Stimulated activated naive CD8-positive, alpha-beta T cell treated with anti-CD3 and anti-CD28 coated beads, Interleukin-15, Interleukin-2, amounts not matched to agents 100 ng/mL and 50 ng/mL, for 24 hours (primary cell): ENCODE measurements around the gene GRID1.

ENCODE experiments used
- H3K27ac Mint-ChIP-seq: one replicate; pipeline ENCODE4 v1.8.0; 2021; ENCODE audit warnings: mild to moderate bottlenecking, mixed read lengths
- H3K27me3 Mint-ChIP-seq: one replicate; pipeline ENCODE4 v1.8.0; 2021; ENCODE audit warnings: mixed read lengths
- H3K36me3 Mint-ChIP-seq: one replicate; pipeline ENCODE4 v1.8.0; 2021; ENCODE audit warnings: low read depth, mixed read lengths
- H3K4me1 Mint-ChIP-seq: one replicate; pipeline ENCODE4 v1.8.0; 2021; ENCODE audit warnings: low read depth, mixed read lengths
- H3K4me3 Mint-ChIP-seq: one replicate; pipeline ENCODE4 v1.8.0; 2021; ENCODE audit warnings: mild to moderate bottlenecking, mixed read lengths
- H3K9me3 Mint-ChIP-seq: one replicate; pipeline ENCODE4 v1.8.0; 2021; ENCODE audit warnings: mixed read lengths

Gene GRID1

GRCh38 chr10:86148117-86148516, 218.5 kb downstream of the GRID1 start:
- no peak overlapping the region for H3K4me3 Mint-ChIP-seq
- H3K36me3 Mint-ChIP-seq = no peaks in the 10 kb centered on the region
- H3K27me3 Mint-ChIP-seq = no peaks in the 10 kb centered on the region
- no peaks in the 10 kb centered on the region for H3K9me3 Mint-ChIP-seq
- H3K4me1 Mint-ChIP-seq = no peaks in the 10 kb centered on the region
- H3K27ac Mint-ChIP-seq = no peak overlapping the region

GRCh38 chr10:86144301-86144700, 222.3 kb downstream of the GRID1 start:
- Mint-ChIP-seq H3K4me1 (no peaks in the 10 kb centered on the region), H3K9me3 (no peaks in the 10 kb centered on the region), H3K27ac (no peak overlapping the region), H3K4me3 (no peak overlapping the region), H3K36me3 (no peaks in the 10 kb centered on the region), H3K27me3 (no peaks in the 10 kb centered on the region)

DNA sequence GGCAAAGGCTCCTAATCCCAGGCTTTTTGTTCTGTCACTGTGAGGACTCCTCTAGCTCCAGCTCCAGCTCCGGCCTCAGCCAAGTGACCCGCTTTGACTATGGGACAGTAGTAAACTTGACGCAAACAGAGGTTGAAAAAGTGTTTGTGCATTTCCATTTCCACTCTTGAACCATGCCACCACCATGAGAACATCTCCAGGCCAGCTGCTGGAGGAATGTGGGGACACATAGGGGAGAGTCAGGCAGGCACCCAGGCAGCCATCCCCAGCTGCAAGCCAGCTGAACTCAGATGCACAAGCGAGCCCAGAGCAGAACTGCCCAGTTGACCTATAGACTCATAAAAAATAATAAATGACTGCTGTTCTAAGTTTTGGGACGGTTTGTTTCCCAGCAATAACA, 224.7 kb downstream of the GRID1 start:
- Mint-ChIP-seq H3K27me3 (no peaks in the 10 kb centered on the region), H3K4me3 (no peak overlapping the region), H3K36me3 (no peaks in the 10 kb centered on the region), H3K9me3 (no peaks in the 10 kb centered on the region), H3K27ac (no peak overlapping the region), H3K4me1 (no peaks in the 10 kb centered on the region)

GRCh38 chr10:86139066-86139657, 227.4 kb downstream of the GRID1 start:
- Mint-ChIP-seq H3K4me1 (no peaks in the 10 kb centered on the region), H3K27ac (no peak overlapping the region), H3K9me3 (no peaks in the 10 kb centered on the region), H3K36me3 (no peaks in the 10 kb centered on the region), H3K27me3 (no peaks in the 10 kb centered on the region), H3K4me3 (no peak overlapping the region)

GRCh38 chr10:86138551-86139065, 228.0 kb downstream of the GRID1 start:
- H3K27me3 Mint-ChIP-seq = no peaks in the 10 kb centered on the region
- no peaks in the 10 kb centered on the region for H3K9me3 Mint-ChIP-seq
- no peaks in the 10 kb centered on the region for H3K36me3 Mint-ChIP-seq
- H3K4me1 Mint-ChIP-seq = no peaks in the 10 kb centered on the region
- H3K27ac Mint-ChIP-seq = no peak overlapping the region
- no peak overlapping the region for H3K4me3 Mint-ChIP-seq

DNA sequence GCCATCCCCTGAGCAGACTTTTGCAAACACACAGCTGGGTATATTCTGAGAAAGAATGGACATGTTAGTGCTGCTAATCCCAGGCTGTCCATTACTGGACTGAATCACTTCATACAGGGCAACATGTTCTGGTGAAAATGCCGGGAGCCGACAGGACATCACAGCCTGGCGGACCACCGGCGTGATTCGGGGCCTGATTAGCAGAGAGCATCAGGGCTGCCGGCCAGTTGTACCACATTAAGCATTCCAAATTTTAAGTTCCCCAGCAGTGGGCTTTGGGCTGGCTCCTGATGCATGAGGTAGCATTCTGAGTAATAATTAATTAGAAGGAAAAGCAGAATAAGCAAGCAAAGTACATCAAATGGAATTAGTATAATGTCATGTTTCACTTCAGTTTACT, 229.0 kb downstream of the GRID1 start:
- H3K27me3 Mint-ChIP-seq = no peaks in the 10 kb centered on the region
- no peaks in the 10 kb centered on the region for H3K9me3 Mint-ChIP-seq
- H3K4me1 Mint-ChIP-seq = no peaks in the 10 kb centered on the region
- no peak overlapping the region for H3K27ac Mint-ChIP-seq
- H3K36me3 Mint-ChIP-seq = no peaks in the 10 kb centered on the region
- no peak overlapping the region for H3K4me3 Mint-ChIP-seq

DNA sequence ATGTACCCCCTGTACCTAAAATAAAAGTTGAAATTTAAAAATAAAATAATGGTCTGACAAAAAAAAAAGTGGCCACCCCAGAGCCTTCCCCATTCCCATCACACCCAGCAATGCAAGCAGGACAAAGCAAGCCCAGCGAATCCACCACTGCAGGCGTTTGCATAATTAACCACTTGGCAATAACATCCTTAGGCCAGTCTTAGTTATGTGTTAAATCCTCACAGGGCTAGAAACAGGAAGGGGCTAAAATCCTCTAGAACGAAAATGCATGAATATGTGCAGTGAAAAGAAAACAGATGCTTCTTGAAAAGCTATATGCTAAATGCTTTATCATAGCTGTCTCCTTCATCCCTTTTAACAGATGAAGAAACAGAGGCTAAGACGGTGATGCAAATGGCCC, 229.7 kb downstream of the GRID1 start:
- no peaks in the 10 kb centered on the region for H3K27me3 Mint-ChIP-seq
- H3K4me1 Mint-ChIP-seq = no peaks in the 10 kb centered on the region
- H3K9me3 Mint-ChIP-seq = no peaks in the 10 kb centered on the region
- H3K4me3 Mint-ChIP-seq = no peak overlapping the region
- no peaks in the 10 kb centered on the region for H3K36me3 Mint-ChIP-seq
- H3K27ac Mint-ChIP-seq = no peak overlapping the region

DNA sequence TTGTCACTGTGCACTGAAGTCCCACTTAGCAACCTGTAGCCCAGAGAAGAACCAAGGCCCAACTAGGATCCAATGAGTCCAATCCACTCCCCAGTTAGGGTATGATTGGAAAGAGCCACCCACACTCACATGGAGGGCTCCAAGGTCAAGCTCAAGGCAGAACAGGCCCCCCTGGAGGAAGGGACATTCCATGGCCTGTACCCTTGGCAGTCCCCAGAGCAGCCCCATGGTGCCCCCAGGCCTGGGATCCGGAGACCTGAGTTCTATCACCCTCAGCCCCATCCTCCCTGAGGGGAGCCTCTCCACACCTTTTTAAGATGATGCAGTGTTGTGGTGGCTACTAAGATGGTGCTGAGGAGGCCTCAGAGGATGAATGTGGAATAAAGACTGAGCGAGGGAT, 231.4 kb downstream of the GRID1 start:
- Mint-ChIP-seq H3K36me3 (no peaks in the 10 kb centered on the region), H3K4me3 (no peak overlapping the region), H3K4me1 (no peaks in the 10 kb centered on the region), H3K9me3 (no peaks in the 10 kb centered on the region), H3K27ac (no peak overlapping the region), H3K27me3 (peaks cover 4% of the 10 kb centered on the region)

DNA sequence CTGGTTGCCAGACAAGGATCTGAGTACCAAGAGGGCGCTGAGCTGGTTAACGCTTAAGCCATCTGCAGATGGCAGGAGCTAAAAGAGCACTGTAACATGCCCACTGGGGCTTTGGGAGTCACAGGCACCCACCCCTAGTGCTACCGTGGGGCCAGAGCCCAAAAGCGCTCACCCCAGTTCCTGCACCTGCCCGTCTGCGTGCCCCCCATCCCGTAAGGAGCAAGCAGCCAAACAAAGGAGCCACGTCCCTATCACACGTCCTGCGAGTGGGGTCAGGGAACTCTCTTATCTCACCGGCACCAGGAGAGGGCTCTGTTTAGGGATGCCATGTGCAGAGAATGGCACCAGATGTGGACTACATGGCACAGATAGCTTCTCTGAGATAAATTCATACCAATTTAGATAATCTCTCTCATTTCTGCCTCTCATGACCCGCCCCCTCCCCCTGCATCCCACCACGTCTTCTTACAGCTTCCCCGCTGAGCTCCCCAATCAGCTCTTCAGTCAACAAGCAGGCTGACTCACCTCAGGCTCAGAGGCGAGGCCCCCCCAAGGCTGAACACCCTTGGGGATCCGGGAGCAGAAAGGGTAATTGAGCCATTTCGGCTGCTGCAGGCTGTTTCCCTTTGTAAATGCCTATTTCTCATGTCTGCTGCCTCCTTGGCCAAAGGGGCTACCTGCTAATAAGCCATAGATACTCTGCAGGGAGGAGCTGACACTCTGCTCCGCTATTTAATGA, 235.7 kb downstream of the GRID1 start:
- H3K27ac Mint-ChIP-seq = no peak overlapping the region
- H3K36me3 Mint-ChIP-seq = no peaks in the 10 kb centered on the region
- no peak overlapping the region for H3K4me3 Mint-ChIP-seq
- no peaks in the 10 kb centered on the region for H3K4me1 Mint-ChIP-seq
- H3K9me3 Mint-ChIP-seq = no peaks in the 10 kb centered on the region
- H3K27me3 Mint-ChIP-seq = peaks cover 9% of the 10 kb centered on the region

DNA sequence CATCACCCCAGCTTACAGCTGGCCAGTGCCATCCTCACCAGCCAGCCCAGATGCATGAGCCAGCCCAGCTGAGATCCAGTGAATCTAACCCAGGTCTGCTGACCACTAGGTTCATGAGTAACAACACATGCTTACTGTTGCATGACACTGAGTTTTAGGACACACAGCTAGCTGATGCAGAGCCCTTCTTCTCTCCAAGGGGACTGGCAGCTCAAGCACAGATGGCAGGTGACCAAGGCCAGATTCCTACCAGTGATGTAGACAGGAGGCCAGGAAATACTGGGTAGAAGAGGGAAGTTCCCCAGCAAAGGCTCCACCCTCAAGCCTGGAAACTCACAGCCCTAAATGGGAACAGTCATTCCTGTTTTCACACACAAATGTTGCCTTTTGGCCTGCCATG, 236.6 kb downstream of the GRID1 start:
- Mint-ChIP-seq H3K9me3 (no peaks in the 10 kb centered on the region), H3K36me3 (no peaks in the 10 kb centered on the region)

DNA sequence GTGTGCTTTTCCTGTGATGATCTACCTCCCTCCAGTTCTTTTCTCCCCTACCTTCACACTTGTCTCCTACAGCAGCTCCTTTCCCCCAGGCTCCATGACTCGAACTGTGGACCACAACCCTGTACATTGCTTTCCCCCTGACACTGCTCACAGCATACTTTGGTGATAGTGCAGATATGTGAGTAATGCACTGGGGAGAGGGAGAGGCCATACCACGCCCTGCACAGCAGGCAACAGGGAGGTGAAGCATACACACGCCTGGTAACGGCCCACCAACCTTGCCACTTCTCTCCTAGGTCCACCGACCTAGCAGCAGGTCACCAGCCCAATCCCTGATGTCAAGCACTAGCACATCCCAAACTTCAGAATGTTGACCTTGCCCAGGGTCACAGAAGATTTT, 238.2 kb downstream of the GRID1 start:
- no peaks in the 10 kb centered on the region for H3K36me3 Mint-ChIP-seq
- H3K27ac Mint-ChIP-seq = no peak overlapping the region
- peaks cover 9% of the 10 kb centered on the region for H3K27me3 Mint-ChIP-seq
- H3K4me1 Mint-ChIP-seq = no peaks in the 10 kb centered on the region
- H3K9me3 Mint-ChIP-seq = no peaks in the 10 kb centered on the region
- H3K4me3 Mint-ChIP-seq = no peak overlapping the region

More for the DNA sequence above, 236.6 kb downstream of the GRID1 start:
- H3K27me3 Mint-ChIP-seq = peaks cover 9% of the 10 kb centered on the region
- no peak overlapping the region for H3K27ac Mint-ChIP-seq
- H3K4me1 Mint-ChIP-seq = no peaks in the 10 kb centered on the region
- no peak overlapping the region for H3K4me3 Mint-ChIP-seq

DNA sequence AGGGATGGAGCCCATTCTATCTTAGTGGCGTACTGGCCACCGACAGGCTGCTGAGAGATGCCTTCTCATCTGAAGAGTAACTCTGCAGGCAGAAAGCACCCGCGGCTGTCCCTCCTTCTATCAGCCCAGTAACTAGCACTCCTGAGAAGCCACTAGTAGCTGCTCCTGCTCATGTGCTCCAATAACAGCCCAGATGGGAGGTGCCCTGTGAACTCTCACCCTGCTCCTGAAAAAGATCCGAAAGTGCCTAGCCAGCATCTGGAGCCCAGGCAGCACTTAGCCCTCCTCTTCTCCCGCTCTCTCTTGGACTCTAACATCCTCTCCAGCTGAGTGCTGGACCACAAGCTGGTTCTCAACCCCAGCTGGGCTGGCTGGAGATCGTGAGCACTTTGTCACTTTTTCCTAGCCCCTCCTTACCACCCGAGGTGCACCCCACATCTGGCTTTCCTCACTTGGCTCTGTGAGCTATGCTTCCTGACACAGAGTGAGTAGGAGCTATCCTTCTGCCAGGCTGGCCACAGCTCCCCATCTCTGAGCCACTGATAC, 239.2 kb downstream of the GRID1 start:
- H3K27me3 Mint-ChIP-seq = peaks cover 9% of the 10 kb centered on the region
- H3K36me3 Mint-ChIP-seq = no peaks in the 10 kb centered on the region
- H3K4me3 Mint-ChIP-seq = no peak overlapping the region
- no peaks in the 10 kb centered on the region for H3K9me3 Mint-ChIP-seq
- H3K4me1 Mint-ChIP-seq = no peaks in the 10 kb centered on the region
- no peak overlapping the region for H3K27ac Mint-ChIP-seq

- no peaks in the 10 kb centered on the region for H3K36me3 Mint-ChIP-seq
Measured at GRCh38 chr10:86124734-86125133, 241.9 kb downstream of the GRID1 start.

DNA sequence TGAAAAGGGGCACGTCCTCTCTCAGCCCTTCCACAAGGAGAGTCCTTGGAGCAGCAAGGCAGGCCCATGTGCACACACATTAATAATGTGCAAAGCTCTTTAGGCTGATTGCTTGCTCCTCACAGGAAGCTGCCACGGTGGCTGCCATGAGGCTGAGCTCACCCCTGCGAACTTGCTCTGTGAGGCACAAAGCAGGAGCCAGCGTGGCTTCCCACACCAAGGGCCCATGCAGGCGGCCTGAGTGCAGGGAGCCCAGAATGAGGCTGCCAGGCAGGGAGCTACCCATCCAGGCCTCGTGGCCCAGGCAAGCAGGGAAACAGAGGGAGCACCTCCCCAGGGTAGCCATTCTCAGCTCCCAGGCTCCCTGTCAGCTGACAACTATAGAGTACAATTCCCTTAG, 242.9 kb downstream of the GRID1 start:
- H3K27ac Mint-ChIP-seq = no peak overlapping the region
- H3K36me3 Mint-ChIP-seq = no peaks in the 10 kb centered on the region
- peaks cover 6% of the 10 kb centered on the region for H3K27me3 Mint-ChIP-seq
- no peaks in the 10 kb centered on the region for H3K4me1 Mint-ChIP-seq
- no peaks in the 10 kb centered on the region for H3K9me3 Mint-ChIP-seq
- H3K4me3 Mint-ChIP-seq = no peak overlapping the region

More at GRCh38 chr10:86124734-86125133, 241.9 kb downstream of the GRID1 start:
- Mint-ChIP-seq H3K27me3 (peaks cover 5% of the 10 kb centered on the region), H3K4me3 (no peak overlapping the region), H3K27ac (no peak overlapping the region), H3K4me1 (no peaks in the 10 kb centered on the region), H3K9me3 (no peaks in the 10 kb centered on the region)

- Mint-ChIP-seq H3K9me3 (no peaks in the 10 kb centered on the region), H3K4me1 (no peaks in the 10 kb centered on the region), H3K27ac (no peak overlapping the region), H3K27me3 (peaks cover 9% of the 10 kb centered on the region), H3K36me3 (no peaks in the 10 kb centered on the region), H3K4me3 (no peak overlapping the region)
Measured at GRCh38 chr10:86123304-86123703, 243.3 kb downstream of the GRID1 start.
